NCI-H1048 (cell line): ENCODE data around the gene C2.
"Not testable (repeated sequence)": the region's sequence is repeated elsewhere in the genome, so short reads cannot be mapped to it uniquely, and the experiment has no call there.

ENCODE experiments used
- DNase-seq: peaks from one replicate; lab custom pipeline; 2025; lab: John Stamatoyannopoulos, UW

Gene C2

GRCh38 chr6:31927863-31928671 lies 550 bp downstream of the C2 start:
- DNase-seq, result no peak

- no peak for DNase-seq
Observed at GRCh38 chr6:31928672-31928939, 1.1 kb downstream of the C2 start.

- no peak for DNase-seq
Observed at GRCh38 chr6:31930962-31931361, 3.4 kb downstream of the C2 start.

- DNase-seq, result not testable (repeated sequence)
Observed at GRCh38 chr6:31932137-31932536, 4.6 kb downstream of the C2 start.

GRCh38 chr6:31933537-31933936 lies 6.0 kb downstream of the C2 start:
- DNase-seq, result no peak

GRCh38 chr6:31935021-31935420 lies 7.5 kb downstream of the C2 start:
- no peak for DNase-seq

DNA sequence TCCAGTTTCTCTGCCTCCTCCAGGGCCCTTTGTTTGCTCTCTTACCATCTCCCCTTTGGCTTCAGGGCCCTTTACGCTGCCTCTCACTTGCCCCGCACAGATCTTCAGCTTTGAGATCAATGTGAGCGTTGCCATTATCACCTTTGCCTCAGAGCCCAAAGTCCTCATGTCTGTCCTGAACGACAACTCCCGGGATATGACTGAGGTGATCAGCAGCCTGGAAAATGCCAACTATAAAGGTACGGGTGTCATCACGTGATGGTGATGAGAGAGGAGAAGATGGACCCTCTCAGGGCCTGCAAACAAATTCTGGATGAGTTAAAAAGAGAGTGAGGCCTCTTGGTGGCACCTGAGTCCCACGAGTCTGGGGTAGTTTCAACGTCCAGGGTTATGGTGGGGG lies 8.3 kb downstream of the C2 start:
- no peak for DNase-seq

DNA sequence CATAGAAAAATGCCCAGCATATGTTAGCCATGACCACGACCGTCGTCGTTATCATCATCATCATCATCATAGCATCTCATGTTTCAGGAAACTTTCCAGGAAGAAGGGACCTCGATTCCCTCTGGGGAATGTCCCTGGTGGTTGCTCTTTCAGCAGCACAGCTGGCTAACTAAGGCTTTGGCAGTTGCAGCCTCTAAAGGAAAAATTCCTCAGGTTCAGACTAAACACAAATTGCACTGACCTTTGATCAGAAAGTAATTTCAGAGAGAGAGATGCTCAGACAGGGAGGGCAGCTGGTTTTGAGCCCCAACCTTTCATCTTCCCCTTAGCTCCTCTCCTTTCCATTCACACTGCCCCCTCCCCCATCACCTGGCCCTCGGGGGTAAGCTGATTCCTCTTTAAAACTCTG lies 12.7 kb downstream of the C2 start:
- no peak for DNase-seq

DNA sequence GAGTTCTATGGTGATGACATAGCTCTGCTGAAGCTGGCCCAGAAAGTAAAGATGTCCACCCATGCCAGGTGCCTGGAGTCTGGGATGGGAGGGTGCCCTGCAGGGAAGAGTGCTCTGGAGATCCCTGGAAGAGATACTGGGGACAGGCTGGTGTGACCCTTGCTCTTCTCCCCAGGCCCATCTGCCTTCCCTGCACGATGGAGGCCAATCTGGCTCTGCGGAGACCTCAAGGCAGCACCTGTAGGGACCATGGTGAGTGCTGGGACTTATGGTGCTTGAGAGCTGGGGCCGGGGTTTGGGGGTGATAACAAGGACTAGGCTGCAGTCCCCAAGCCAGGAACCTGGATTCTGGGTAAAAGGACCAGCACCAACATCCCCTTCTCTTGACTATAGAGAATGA lies 16.2 kb downstream of the C2 start:
- DNase-seq, result no peak

- DNase-seq, result no peak
Observed at GRCh38 chr6:31945154-31945506, 17.6 kb downstream of the C2 start.

DNA sequence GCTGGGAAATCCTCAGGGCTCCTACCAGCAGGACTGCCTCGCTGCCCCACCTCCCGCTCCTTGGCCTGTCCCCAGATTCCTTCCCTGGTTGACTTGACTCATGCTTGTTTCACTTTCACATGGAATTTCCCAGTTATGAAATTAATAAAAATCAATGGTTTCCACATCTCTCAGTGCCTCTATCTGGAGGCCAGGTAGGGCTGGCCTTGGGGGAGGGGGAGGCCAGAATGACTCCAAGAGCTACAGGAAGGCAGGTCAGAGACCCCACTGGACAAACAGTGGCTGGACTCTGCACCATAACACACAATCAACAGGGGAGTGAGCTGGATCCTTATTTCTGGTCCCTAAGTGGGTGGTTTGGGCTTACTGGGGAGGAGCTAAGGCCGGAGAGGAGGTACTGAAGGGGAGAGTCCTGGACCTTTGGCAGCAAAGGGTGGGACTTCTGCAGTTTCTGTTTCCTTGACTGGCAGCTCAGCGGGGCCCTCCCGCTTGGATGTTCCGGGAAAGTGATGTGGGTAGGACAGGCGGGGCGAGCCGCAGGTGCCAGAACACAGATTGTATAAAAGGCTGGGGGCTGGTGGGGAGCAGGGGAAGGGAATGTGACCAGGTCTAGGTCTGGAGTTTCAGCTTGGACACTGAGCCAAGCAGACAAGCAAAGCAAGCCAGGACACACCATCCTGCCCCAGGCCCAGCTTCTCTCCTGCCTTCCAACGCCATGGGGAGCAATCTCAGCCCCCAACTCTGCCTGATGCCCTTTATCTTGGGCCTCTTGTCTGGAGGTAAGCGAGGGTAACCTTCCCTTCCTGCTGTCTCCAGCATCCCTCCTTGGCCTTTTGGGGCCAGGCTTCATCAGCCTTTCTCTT lies 18.2 kb downstream of the C2 start, which contains the start of gene CFB:
TSS of gene CFB (plus strand) at position 589 of the 863 bp plus-strand sequence. CDS start at position 716, 127 bp downstream.
- DNase-seq, result no peak

DNA sequence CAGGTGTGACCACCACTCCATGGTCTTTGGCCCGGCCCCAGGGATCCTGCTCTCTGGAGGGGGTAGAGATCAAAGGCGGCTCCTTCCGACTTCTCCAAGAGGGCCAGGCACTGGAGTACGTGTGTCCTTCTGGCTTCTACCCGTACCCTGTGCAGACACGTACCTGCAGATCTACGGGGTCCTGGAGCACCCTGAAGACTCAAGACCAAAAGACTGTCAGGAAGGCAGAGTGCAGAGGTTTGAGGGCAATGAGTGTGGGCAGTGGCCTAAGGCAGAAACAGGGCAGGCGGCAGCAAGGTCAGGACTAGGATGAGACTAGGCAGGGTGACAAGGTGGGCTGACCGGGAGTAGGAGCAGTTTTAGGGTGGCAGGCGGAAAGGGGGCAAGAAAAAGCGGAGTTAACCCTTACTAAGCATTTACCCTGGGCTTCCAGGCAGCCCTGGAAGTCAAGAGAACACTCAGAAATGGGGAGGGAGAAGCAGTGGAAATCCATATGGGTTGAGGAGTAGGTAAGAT lies 18.9 kb downstream of the C2 start:
- no peak for DNase-seq

- DNase-seq, result no peak
Observed at GRCh38 chr6:31947070-31947675, 19.7 kb downstream of the C2 start.

- DNase-seq, result no peak
Observed at GRCh38 chr6:31947864-31948263, 20.3 kb downstream of the C2 start.

- DNase-seq, result no peak
Observed at GRCh38 chr6:31948306-31948705, 20.8 kb downstream of the C2 start.

- no peak for DNase-seq
Observed at GRCh38 chr6:31948753-31949413, 21.4 kb downstream of the C2 start.

GRCh38 chr6:31949926-31950548 lies 22.5 kb downstream of the C2 start:
- DNase-seq, result no peak

- no peak for DNase-seq
Observed at GRCh38 chr6:31952140-31952805, 24.8 kb downstream of the C2 start.

DNA sequence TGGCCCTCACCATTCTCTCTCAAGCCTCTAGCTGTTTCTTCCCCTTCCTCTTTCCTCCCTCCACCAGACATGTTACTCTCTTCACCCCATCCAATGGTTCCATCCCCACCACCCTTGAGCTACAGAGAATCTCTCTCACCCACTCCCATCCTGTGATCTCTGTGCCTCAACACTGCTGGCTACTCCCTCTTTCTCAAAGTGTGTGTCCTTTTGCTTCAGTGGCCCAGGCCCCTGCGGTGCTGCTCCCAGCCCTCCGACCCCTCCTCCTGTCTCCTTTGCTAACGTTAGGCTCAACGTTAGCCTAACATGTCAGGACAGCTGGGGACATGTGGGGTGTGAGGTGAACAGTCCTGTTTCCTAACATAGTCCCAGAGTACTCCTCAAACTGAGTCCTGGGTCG lies 25.4 kb downstream of the C2 start:
- no peak for DNase-seq

- no peak for DNase-seq
Observed at GRCh38 chr6:31954511-31954910, 27.0 kb downstream of the C2 start.

- DNase-seq, result no peak
Observed at GRCh38 chr6:31956796-31957195, 29.3 kb downstream of the C2 start.
